Right cardiac atrium (tissue), 5 donors: ENCODE results near the gene TENT4B. TPM values are rescaled to one million over a fixed set of nuclear protein-coding genes. Genes with fewer than 3 reads are reported as not detected.
A peak's percentile ranks its signal among the peaks of the same experiment; 100 is the strongest.

Source experiments
- ATAC-seq, 2 donors: fragments of 200-7000 bp; cut with Tn5 transposase; one replicate each; pipeline versions ENCODE4 v1.8.0 to v1.9.1; 2020; ENCODE audit warnings: moderate library complexity in 2 of 2, mild to moderate bottlenecking in 1 of 2
- DNase-seq, 3 donors: peaks; one replicate each; pipeline ENCODE4 v3.0.0-alpha.2; 2020
- H3K27ac ChIP-seq: one replicate; pipeline ENCODE4 v1.5.1; 2013; ENCODE audit warnings: mild to moderate bottlenecking, low read length, control low read depth, moderate library complexity
- H3K27me3 ChIP-seq: one replicate; pipeline ENCODE4 v1.6.1; 2013; ENCODE audit not compliant: control insufficient read depth, insufficient read depth
- H3K4me1 ChIP-seq: one replicate; pipeline ENCODE4 v1.6.1; 2013; ENCODE audit warnings: low read length; ENCODE audit not compliant: control insufficient read depth, insufficient read depth
- H3K4me3 ChIP-seq: one replicate; pipeline ENCODE4 v1.5.1; 2013; ENCODE audit warnings: low read length, control low read depth
- H3K9me3 ChIP-seq: one replicate; pipeline ENCODE4 v1.6.1; 2013; ENCODE audit warnings: low read length; ENCODE audit not compliant: control insufficient read depth
- WGBS: extraction: QIAGEN DNeasy Blood & Tissue Kit; methylation state at CpG from one replicate; pipeline ENCODE4 v1.1.7; 2013; 5-methylcytosine and 5-hydroxymethylcytosine counted together
- intact Hi-C, 4 donors: fragments of 100-400 bp; cut with DNase I; formaldehyde crosslinking; loops; one replicate each; pipeline versions ENCODE4 v1.11.0 to v1.14.0; 2022 to 2023
- polyA plus RNA-seq: library from polyadenylated mRNA; stranded (reverse); fragments of 200-250 nt; gene quantifications from one replicate; pipeline ENCODE4 v1.2.3, GENCODE V29; 2013
- total RNA-seq, 4 donors: library from RNA; stranded (reverse); fragmentation: NEBNext Ultra II Directional; extraction: Animal tissue kit (Norgen Biotek cat#: 25700); gene quantifications; one replicate each; pipeline ENCODE4 v1.2.1, GENCODE V29; 2021
- donor health status: healthy with polysubstance abuse.
- donor health status: DM: no; HTN: yes; CAD: no.
- donor health status: DM: no; HTN: no; CAD: no.
- donor health status: DM: no; HTN: yes; CAD: no; lungs with severe emphysema.
- donor health status: DM: yes; HTN: yes; CAD: no.

TENT4B gene
- total and polyA plus RNA-seq, 5 donors = 3.0 to 8.4 (median 6.7) TPM

DNA sequence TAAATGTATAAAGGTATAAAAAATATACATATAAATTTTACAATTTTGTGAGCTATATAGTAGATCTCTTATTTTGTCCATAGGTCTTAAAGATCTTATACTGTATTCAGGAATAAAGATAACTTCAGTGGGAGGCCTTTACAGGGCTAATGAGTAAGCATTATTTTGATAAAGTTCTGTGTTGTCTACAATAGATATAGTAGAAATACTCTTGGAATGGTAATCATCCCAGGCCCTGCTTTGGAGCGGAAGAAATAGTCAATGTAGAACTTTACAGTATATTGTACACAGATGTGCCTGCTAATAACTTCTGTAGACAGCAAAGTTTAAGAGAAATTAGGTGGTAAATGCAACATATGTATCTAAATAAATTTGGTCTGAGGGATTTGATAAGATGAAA is 42.6 kb downstream of the TENT4B start:
- H3K4me3 ChIP-seq = no peak overlapping the region
- peaks cover 2% of the 10 kb centered on the region for H3K4me1 ChIP-seq
- H3K27ac ChIP-seq = no peak overlapping the region
- no peaks in the 10 kb centered on the region for H3K9me3 ChIP-seq
- no peaks in the 10 kb centered on the region for H3K27me3 ChIP-seq
- DNase-seq (no peak), ATAC-seq (no peak)
- intact Hi-C loops = no loop called here
- WGBS = 81% methylated on average over 1 of the region's 1 CpG

DNA sequence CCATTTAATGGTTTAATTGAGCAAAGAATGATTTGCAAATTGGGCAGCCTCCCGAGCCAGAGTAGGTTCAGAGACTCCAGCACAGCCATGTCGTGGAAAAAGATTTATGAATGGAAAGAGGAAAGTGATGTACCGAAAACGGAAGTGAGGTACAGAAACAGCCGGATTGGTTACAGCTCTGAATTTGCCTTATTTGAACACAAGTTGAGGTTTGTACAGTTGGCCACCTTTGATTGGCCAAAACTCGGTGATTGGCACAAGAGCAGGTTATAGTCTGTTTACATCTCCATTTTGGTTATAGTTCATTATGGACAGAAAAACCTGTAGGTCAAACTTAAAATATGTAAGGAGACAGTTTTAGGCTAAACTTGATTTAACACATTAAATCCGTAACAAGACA is 44.5 kb downstream of the TENT4B start:
- no peak overlapping the region for H3K27ac ChIP-seq
- H3K9me3 ChIP-seq = no peaks in the 10 kb centered on the region
- H3K4me3 ChIP-seq = no peak overlapping the region
- no peak for ATAC-seq
- intact Hi-C loops = no loop called here
- peaks cover 4% of the 10 kb centered on the region for H3K4me1 ChIP-seq
- no peak for DNase-seq
- H3K27me3 ChIP-seq = no peaks in the 10 kb centered on the region
- 96% methylated on average over 7 of the region's 7 CpGs for WGBS

DNA sequence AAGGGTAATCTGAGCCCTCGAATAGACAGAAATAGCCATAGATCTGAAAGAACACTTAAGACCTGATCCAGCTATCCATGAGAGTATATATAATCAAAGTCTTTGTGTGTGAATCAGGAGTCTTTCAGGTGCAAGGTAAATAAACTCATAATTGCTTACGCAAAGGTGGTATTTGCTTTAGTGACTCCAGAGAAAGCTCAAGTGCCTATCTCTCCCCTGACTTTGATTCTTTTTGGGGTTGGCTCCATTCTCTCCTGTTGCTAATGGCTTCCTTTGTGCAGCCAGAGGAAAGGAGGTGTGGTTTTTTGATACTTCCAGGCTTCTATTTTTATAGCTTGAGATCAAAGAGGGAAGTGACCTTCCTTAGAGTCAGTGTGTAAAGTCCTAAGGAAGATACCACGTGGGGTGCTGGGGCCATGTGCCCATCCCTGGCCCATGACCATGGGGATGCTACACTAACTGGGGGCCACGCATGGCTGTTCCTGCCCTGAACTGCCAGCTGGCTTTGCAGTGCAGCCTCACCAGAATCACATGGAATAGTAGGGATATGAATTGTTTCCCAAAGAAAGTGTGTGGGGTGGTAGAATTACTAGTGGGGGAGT is 45.8 kb downstream of the TENT4B start:
- H3K9me3 ChIP-seq = no peaks in the 10 kb centered on the region
- H3K27me3 ChIP-seq = no peaks in the 10 kb centered on the region
- H3K27ac ChIP-seq = no peak overlapping the region
- ATAC-seq = peak in 1 of 2 donors; percentile 52
- 65% methylated on average over 4 of the region's 4 CpGs for WGBS
- intact Hi-C loops = no loop called here
- no peak for DNase-seq
- no peak overlapping the region for H3K4me3 ChIP-seq
- peaks cover 5% of the 10 kb centered on the region for H3K4me1 ChIP-seq

DNA sequence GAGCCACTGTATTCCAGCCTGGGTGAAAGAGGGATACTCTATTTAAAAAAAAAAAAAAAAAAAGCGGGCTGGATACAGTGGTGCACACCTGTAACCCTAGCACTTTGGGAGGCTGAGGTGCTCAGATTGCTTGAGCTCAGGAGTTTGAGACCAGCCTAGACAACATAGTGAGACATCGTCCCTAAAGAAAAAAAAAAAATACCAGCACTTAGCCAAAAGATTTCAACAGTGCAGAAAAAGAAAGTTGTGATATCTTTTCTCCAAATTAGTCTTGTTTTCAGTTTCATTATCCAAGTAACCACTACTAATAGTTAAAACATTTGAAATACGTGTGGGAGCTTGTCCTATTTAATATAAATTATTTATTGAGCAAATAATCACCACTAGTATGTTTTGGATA is 48.7 kb downstream of the TENT4B start:
- H3K27ac ChIP-seq = no peak overlapping the region
- WGBS = 67% methylated on average over 3 of the region's 3 CpGs
- DNase-seq (no peak), ATAC-seq (no peak)
- H3K27me3 ChIP-seq = no peaks in the 10 kb centered on the region
- intact Hi-C loops = loop anchor here in 2 of 4 donors (10.0 kb wide), 2 partner anchors 47 to 177 kb away; partner anchors contain the start of genes CNEP1R1 (in 1 of the 2) and TENT4B (in 1 of the 2)
- no peak overlapping the region for H3K4me3 ChIP-seq
- H3K4me1 ChIP-seq = peaks cover 10% of the 10 kb centered on the region
- no peaks in the 10 kb centered on the region for H3K9me3 ChIP-seq

DNA sequence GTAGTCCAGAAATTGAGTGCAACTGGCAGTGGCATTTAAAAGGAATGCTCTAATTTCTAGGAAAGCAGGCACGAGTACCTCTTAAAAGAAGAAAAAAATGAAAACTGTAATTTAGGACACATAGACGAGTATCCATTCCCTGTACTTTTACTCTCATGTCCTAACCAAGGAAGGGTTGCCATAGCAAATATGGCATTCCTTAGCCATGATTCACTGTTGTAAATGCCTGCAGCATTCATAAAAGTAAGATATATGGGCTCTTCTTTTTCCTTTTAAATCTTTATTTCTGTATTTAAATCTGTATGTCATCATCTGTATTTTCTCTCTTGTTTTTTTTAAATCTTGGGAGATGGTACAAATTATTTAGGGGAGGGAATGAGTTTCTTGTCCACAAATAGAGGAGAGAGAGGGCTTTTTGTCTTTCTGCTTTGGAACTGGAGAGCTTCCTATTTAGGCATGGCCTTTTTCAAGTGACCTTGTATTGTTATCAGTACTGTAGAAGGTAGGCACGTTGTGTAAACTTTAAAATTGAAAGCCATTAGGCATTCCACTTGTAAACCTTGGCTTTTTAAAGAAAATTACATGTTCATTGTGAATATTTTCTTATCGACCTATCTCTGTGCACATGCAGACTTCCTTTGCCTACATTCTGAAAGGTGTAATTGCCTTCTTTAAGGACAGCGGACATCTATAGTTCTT is 50.0 kb downstream of the TENT4B start:
- DNase-seq (no peak), ATAC-seq (peak; percentile 64 to 76)
- Histone ChIP-seq H3K4me3 (no peak overlapping the region), H3K27me3 (no peaks in the 10 kb centered on the region), H3K27ac (peak overlapping the region; percentile 4), H3K4me1 (peaks cover 10% of the 10 kb centered on the region), H3K9me3 (no peaks in the 10 kb centered on the region)
- intact Hi-C loops = loop anchor here in 2 of 4 donors (10.0 kb wide), 2 partner anchors 48 to 178 kb away; partner anchors contain the start of genes CNEP1R1 (in 1 of the 2) and TENT4B (in 1 of the 2)
- 46% methylated on average over 5 of the region's 5 CpGs for WGBS

DNA sequence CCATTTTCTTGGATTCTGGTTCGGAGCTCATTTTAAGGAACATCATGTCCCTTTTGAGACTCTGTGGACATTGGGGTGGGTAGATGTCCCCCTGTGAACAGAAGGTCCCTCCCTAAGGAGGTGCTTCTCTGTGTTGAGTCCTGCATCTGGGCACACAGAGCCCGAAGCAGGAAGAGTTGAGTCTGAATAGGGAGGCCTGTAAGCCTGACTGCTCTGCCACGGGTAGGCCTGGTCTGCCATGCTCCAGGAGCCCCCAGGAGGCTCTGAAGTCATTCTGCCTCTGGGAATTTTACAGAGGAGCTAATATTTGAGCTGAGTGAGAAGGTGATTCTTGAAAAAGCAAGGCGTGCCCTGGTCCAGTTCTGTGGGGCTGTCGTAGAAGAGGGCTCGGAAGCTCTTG is 50.6 kb downstream of the TENT4B start:
- H3K4me3 ChIP-seq = no peak overlapping the region
- H3K4me1 ChIP-seq = peaks cover 10% of the 10 kb centered on the region
- DNase-seq (no peak), ATAC-seq (peak; percentile 20 to 39)
- peak overlapping the region; percentile 4 for H3K27ac ChIP-seq
- intact Hi-C loops = loop anchor here in 2 of 4 donors (10.0 kb wide), 2 partner anchors 49 to 179 kb away; partner anchors contain the start of genes CNEP1R1 (in 1 of the 2) and TENT4B (in 1 of the 2)
- 84% methylated on average over 6 of the region's 6 CpGs for WGBS
- H3K27me3 ChIP-seq = no peaks in the 10 kb centered on the region
- H3K9me3 ChIP-seq = no peaks in the 10 kb centered on the region

DNA sequence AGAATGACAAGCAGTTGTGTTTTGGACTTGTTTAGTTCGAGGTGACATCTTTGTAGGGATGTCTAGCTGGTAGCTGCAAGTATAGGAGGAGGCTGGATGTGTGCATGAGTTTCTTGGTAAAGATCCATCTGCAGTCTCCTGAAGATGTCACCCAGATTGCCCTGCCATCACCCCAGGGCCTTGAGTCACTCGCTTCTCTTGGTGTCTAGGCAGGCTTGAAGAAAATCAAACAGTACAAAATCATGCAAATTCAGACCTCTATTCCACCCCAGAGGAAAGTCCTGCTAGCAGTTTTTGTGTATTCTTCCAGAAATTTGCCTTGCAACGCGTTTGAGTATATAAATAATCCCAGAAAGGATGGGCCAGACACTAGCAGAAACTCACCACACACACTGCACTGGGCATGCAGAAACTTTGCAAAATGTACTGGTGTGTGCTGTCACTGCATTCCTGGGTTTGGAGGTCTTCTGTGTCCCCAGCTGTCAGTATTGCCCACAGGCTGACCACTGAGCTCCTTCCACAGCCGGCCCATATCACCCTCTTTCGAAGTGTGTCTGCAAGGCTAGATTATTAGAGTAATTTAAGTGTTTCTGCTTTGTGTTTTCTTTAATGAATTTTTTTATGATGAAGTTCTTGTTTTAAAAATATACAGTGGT is 51.5 kb downstream of the TENT4B start:
- ATAC-seq (no peak), DNase-seq (no peak)
- Histone ChIP-seq H3K9me3 (no peaks in the 10 kb centered on the region), H3K4me3 (no peak overlapping the region), H3K4me1 (peaks cover 10% of the 10 kb centered on the region), H3K27me3 (no peaks in the 10 kb centered on the region), H3K27ac (no peak overlapping the region)
- intact Hi-C loops = loop anchor here in 2 of 4 donors (10.0 kb wide), 2 partner anchors 50 to 180 kb away; partner anchors contain the start of genes CNEP1R1 (in 1 of the 2) and TENT4B (in 1 of the 2)
- 65% methylated on average over 6 of the region's 6 CpGs for WGBS

DNA sequence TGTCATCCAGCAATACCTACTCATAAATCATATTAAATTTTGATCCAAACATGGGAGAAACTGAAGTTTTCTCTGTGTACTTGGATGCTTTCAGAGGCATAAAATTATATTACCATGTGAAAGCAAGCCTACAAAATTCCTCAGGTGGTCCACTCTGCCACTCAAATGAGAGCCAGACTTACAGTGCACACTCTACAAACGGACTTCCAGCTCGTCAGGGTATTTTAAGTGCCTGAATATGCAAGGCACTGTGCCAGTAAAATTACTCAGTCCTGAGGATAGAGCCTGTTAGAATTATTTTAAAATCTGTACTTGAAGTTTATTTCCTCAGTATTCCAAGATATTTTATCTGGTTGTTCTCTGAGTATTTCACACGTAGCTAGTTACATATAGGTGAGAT is 54.5 kb downstream of the TENT4B start:
- Histone ChIP-seq H3K4me1 (peaks cover 12% of the 10 kb centered on the region), H3K27me3 (no peaks in the 10 kb centered on the region), H3K4me3 (no peak overlapping the region), H3K9me3 (no peaks in the 10 kb centered on the region), H3K27ac (no peak overlapping the region)
- 28% methylated on average over 3 of the region's 3 CpGs for WGBS
- no peak for DNase-seq
- intact Hi-C loops = loop anchor here in 2 of 4 donors (10.0 kb wide), 2 partner anchors 53 to 183 kb away; partner anchors contain the start of genes CNEP1R1 (in 1 of the 2) and TENT4B (in 1 of the 2)
- peak in 1 of 2 donors; percentile 36 for ATAC-seq

DNA sequence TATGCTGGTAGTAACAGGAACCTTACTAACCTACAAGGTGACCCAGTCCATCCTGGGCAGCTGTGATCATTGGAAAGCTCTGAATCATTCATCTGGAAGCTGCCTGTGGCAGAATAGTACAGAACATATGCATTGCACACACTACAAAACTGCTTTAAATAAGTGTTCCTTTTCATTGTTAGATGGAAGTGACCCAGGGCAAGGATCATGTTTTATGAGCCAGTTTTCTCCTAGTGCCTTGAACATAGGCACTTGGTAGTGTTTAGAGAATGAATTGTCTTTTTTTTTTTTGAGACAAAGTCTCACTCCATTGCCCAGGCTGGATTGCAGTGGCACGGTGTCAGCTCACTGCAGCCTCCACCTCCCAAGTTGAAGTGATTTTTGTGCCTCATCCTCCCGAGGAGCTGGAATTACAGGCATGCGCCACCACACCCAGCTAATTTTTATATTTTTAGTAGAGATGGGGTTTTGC is 55.4 kb downstream of the TENT4B start:
- H3K27ac ChIP-seq = no peak overlapping the region
- 81% methylated on average over 3 of the region's 3 CpGs for WGBS
- no peak for ATAC-seq

DNA sequence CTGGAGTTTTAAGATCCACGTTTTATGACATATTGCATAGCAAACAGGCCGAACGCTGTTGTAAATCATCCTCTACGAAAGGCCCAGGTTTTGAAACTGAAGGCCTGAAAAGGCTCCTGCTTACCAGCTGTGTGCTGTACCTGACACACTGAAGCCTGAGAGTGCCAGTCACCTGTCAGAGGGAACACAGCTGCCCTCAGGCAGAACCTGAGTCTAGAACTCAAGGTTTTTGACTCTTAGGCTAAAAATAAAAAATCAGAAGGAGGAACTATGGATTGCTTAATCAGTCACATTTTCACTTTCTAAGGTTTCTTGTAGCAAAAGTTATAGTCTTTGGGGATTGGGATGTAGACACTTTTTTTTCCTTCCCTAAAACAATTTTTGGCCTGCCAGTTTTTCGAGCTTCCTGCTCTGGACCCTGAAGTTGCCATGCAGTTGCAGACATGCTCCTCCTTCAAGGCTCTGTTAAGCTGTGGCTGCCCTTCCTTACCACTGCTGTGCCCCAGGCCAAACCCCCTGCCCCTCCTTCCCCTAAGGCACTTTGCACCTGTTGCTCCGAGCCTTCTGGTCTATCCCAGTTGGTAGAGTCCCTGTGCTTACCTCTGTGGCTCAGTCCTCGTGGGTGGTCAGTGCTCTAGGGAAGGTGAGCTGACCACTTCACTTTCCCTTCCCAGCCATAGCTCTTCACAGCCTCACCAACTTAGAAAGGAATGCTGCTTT is 56.6 kb downstream of the TENT4B start:
- intact Hi-C loops = loop anchor here (5.0 to 10.0 kb wide), 5 partner anchors 52 to 455 kb away; partner anchors contain the start of genes CNEP1R1 (in 2 of the 4) and TENT4B (in 1 of the 4)
- H3K27ac ChIP-seq = no peak overlapping the region

More for the DNA sequence above, 55.4 kb downstream of the TENT4B start:
- intact Hi-C loops = loop anchor here in 2 of 4 donors (10.0 kb wide), 2 partner anchors 54 to 184 kb away; partner anchors contain the start of genes CNEP1R1 (in 1 of the 2) and TENT4B (in 1 of the 2)
- H3K4me3 ChIP-seq = no peak overlapping the region
- H3K9me3 ChIP-seq = no peaks in the 10 kb centered on the region
- H3K27me3 ChIP-seq = no peaks in the 10 kb centered on the region
- no peak for DNase-seq
- H3K4me1 ChIP-seq = peaks cover 12% of the 10 kb centered on the region

More for the DNA sequence above, 56.6 kb downstream of the TENT4B start:
- H3K4me3 ChIP-seq = no peak overlapping the region
- H3K9me3 ChIP-seq = no peaks in the 10 kb centered on the region
- DNase-seq (no peak), ATAC-seq (peak in 1 of 2 donors; percentile 12)
- H3K4me1 ChIP-seq = peaks cover 5% of the 10 kb centered on the region
- H3K27me3 ChIP-seq = no peaks in the 10 kb centered on the region
- WGBS = 73% methylated on average over 7 of the region's 7 CpGs
